Measurements from ENCODE around the gene TC2N.

DNA sequence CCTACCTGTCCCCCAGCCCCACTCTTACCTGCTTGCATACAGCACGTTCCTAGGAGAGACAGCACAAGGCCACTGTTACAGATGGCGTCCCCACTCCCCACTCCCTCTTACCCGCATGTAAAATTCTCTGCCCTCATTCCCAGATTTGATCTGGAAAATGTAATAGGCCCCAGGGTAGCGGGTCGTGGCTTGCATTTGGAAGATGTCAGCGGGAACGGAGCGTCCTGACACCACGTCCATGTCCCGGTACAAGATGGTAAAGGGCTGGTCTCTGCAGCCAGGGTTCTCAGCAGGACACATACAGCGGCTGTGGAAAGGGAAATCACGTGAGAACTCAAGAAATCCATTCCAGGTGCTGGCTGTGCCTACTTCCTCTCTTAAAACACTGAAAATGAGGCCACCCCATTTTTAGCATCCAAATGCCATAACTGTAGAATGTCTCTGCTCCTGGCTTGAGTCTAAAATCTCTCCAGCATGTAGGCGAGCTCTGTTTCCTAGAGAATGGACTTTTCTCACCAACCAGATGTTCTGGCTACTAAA is 10.1 kb upstream of the TC2N start:
- TF ChIP-seq, protein P1, sequence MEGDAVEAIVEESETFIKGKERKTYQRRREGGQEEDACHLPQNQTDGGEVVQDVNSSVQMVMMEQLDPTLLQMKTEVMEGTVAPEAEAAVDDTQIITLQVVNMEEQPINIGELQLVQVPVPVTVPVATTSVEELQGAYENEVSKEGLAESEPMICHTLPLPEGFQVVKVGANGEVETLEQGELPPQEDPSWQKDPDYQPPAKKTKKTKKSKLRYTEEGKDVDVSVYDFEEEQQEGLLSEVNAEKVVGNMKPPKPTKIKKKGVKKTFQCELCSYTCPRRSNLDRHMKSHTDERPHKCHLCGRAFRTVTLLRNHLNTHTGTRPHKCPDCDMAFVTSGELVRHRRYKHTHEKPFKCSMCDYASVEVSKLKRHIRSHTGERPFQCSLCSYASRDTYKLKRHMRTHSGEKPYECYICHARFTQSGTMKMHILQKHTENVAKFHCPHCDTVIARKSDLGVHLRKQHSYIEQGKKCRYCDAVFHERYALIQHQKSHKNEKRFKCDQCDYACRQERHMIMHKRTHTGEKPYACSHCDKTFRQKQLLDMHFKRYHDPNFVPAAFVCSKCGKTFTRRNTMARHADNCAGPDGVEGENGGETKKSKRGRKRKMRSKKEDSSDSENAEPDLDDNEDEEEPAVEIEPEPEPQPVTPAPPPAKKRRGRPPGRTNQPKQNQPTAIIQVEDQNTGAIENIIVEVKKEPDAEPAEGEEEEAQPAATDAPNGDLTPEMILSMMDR (IDR thresholded peaks at IDR 0.05; ENCODE audit: low read length): no peak
- no peak for TF ChIP-seq EZH2phosphoT487 (IDR thresholded peaks at IDR 0.05; ENCODE audit: low read length)

Data from MM.1S (cell line).